GM18868 (cell line): Measurements from ENCODE around the gene TTYH1.
"Not testable (repeated sequence)": the region's sequence is repeated elsewhere in the genome, so short reads cannot be mapped to it uniquely, and the experiment has no call there.

Experiments used
- ATAC-seq: cut with Tn5 transposase; IDR thresholded peaks from one replicate; pipeline ENCODE4 v1.9.1; 2021; ENCODE audit warnings: mild to moderate bottlenecking, moderate library complexity; ENCODE audit not compliant: unreplicated experiment

TTYH1 gene

GRCh38 chr19:54415208-54415900 is at the start of gene TTYH1:
Gene TTYH1 (plus strand): TSS chr19:54415464. CDS start chr19:54415553, 89 bp downstream.
- ATAC-seq = no peak

DNA sequence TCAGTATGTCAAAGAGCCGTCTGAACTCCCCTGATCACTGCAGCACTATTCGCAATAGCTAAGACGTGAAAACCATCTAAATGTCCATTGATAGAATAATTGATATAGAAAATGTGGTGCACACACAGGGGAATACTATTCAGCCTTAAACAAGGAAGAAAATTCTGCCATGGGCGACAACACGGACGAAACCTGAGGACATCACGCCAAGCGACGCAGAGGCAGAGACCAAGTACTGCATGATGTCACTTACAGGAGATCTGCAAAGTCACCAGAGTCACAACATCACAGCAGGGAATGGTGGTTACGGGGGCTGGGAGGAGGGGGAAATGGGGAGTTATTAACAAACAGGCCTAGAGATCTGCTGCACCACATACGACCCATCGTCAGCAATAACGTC is 49.5 kb upstream of the TTYH1 start:
- not testable (repeated sequence) for ATAC-seq

DNA sequence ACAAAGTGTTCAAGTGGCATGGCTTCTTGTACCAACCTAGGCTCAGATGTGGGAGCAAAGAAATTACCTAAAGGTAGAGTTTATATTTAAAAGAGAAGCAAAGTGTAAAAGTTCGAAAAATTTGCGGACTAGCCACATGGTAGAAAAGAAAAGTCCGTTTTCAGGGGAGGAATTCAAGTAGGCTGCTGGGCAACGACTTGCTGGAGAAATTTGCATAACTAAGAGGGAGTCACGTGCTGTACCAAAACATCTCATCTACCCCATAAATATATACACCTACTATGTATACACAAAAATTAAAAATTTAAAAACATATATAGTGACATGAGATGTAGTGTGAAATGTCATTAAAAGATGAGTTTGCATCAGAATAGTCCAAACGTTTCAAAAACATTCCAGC is 48.5 kb upstream of the TTYH1 start:
- ATAC-seq = no peak

GRCh38 chr19:54369082-54369687 is 46.1 kb upstream of the TTYH1 start:
- ATAC-seq = no peak

GRCh38 chr19:54369688-54370433 is 45.4 kb upstream of the TTYH1 start:
- ATAC-seq = not testable (repeated sequence)

GRCh38 chr19:54370434-54370796 is 44.8 kb upstream of the TTYH1 start:
- not testable (repeated sequence) for ATAC-seq

DNA sequence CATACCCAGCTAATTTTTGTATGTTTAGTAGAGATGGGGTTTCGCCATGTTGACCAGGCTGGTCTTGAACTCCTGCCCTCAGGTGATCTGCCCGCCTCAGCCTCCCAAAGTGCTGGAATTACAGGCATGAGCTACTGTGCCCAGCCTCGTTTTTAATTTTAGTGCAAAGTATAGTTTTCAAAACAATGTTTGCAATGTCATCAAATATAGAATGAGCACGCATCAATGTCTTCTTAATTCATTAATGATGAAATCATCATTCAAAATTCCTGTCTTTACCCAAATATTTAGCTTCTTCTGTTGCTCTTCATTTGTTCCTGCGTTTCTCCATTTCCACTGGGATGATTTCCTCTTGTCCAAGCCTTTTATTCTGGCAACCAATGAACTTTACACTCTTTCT is 43.8 kb upstream of the TTYH1 start:
- not testable (repeated sequence) for ATAC-seq

DNA sequence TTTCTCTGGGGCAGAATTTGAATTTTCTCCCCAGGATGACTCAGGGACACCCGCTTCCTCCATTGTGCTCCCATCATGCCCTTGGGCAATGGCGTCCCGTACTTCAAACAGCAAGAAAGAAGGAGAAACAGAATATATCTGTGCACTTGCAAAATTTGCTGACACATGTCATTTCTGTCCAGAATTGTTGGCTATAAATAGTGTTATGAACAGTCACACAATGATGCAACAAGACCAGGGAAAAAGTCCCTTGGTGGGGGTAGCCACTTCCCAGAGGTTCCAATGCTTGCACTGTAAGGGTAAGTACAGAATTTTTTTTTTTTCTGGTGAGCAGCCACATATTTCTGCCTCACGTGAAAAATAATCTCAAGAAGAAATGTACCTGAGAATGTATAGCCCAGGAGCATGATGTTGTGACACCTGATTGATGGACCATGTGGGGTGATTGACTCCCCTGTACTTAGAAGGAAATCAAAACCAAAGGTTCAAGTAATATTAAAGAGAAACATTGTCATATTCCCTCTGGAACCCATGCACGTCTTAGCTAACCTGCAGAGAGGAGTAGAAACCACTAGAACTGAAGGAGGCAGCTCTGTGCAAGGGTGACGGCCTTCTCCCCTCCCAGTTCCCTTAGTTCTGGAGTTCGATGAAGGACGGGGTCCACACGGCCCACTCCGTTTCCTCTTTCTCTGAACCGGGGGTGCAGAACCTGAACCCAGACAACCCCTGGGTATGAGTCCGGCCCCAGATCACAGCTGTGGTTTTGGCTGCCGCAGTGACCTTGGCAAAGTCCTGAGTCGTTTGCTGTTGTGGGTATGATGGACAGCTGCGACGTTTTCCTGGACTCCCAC is 41.3 kb upstream of the TTYH1 start:
- ATAC-seq = no peak

DNA sequence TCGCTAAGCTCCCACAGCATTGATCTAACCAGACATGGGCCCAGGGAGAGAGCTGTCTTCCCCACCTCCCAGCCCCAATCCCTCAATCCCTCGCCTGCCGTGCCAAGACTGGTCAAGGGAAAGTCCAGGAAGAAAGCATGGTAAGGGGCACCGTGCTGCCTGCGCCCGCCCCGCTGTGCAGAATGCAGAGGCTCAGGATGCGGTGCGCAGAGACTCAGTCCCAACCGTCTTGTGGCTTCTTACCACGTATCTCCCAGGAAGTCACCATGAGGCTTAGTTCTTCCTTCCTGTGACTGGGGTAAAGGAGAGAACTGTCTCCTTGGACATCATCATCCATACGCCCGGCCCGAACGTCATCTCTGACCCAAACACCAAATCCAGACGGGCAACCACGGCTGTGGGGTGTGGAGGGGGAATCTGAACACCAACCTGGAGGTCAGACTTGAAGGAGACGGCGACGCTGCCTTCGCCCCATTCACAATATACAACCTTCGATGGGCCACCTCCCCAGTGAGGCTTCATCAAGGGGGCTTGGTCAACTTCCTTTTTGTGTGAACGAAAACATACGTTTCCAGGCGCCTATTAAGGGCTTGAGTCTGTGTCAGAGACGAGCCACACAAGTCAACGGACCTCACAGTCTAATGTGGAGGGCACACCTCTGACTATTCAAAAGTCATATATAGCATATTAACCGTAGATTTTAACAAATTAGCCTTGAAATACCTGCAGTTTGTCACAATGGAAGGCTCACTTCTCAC is 39.9 kb upstream of the TTYH1 start:
- ATAC-seq = not testable (repeated sequence)

- ATAC-seq = no peak
Measured at GRCh38 chr19:54376610-54377285, 38.5 kb upstream of the TTYH1 start.

DNA sequence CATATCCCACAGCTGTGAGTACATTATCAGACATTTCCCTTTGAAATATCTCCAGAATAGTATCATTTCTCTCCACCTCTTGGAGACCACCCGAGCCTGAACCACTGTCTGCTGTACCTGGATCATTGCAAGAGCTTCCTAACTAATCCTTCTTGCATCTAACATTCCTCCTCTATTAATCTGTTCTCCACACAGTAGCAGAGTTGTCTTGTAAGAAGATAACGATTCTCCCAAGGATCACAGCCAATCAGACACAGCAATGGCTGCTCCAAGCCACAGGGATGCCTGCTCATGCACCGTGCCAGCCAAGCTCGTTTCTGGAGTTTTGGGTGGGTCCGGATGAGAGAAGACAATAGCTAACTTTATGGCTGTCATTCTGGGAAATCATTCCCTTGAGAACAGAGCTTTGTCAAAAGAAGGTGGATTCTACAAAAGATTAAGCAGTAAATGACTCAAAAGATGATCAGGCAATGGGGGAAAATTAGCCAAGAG is 36.0 kb upstream of the TTYH1 start:
- ATAC-seq = no peak

GRCh38 chr19:54380897-54381296 is 34.4 kb upstream of the TTYH1 start:
- ATAC-seq = no peak

GRCh38 chr19:54382041-54382440 is 33.2 kb upstream of the TTYH1 start:
- not testable (repeated sequence) for ATAC-seq

GRCh38 chr19:54383330-54383729 is 31.9 kb upstream of the TTYH1 start:
- no peak for ATAC-seq

DNA sequence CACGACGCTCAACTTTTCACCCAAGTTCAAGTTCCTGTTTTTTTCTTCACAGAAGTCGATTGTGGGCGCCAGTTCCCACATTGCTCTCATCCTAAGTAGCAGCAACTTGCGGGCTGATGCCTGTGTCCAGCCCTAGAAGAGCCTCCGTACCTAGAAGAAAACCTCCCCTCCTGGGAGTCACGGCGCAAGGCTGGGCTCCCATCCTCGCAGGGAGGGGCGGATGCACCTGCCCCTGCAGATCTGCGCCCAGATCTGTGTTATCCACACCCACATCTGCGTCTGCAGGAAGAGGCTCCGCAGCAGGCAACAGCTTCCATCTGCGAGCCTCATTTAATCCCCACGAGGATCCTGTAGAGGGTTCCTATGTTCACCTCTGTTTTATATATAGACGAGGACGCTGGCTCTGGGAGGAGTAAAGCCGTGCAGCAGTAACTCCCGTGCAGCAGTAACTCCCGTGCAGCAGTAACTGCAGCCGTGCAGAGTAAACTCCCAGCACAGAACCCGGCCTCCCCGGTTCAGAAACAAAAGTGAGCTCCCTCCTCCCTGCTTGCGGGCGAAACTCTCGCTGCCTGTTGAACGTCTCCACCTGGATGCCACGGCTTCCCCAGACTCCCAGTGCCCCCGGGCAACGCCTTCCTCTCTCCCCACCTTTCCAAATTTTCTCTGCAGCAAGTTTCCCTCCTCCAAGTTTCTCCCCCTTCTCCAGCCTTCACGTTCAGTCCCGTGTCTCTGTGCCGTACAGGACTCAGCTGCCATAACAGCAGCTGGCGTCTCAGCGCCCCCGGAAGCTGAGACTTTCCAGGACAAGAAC is 27.1 kb upstream of the TTYH1 start:
- ATAC-seq = no peak

- no peak for ATAC-seq
Measured at GRCh38 chr19:54388802-54389139, 26.5 kb upstream of the TTYH1 start.

- ATAC-seq = no peak
Measured at GRCh38 chr19:54389553-54389952, 25.7 kb upstream of the TTYH1 start.

GRCh38 chr19:54390942-54391577 is 24.2 kb upstream of the TTYH1 start:
- ATAC-seq = no peak
